HCT116 (cell line): ENCODE measurements around the gene ATP6V1G1. TPM values are rescaled to one million over a fixed set of nuclear protein-coding genes. Genes with fewer than 3 reads are reported as not detected.

Source experiments
- ATAC-seq: fragments of 200-7000 bp; cut with Tn5 transposase; 2 replicates; pipeline ENCODE4 v1.9.1; 2020; ENCODE audit warnings: mild to moderate bottlenecking, moderate library complexity
- BruUV-seq: library from RNA; stranded (reverse); fragments of 400-500 nt; replicated peaks from 2 replicates; lab custom pipeline; 2021; lab: Mats Ljungman, UMichigan
- CTCF ChIA-PET: fragments of 300-600 bp; sonication (Branson Sonifier 250); formaldehyde crosslinking; loops from one replicate; lab custom pipeline; 2021; ENCODE audit warnings: antibody characterized with exemption; lab: Charles Lee
- POLR2A ChIA-PET: fragments of 300-600, 350-600 bp; sonication (Branson Sonifier 250); formaldehyde crosslinking; loops from one replicate; lab custom pipeline; 2021; ENCODE audit warnings: antibody characterized with exemption; lab: Charles Lee
- RAD21 ChIA-PET, 2 experiments: fragments of 300-600 bp; sonication (Branson Sonifier 250); formaldehyde crosslinking; loops; one replicate each; lab custom pipeline; 2023; ENCODE audit warnings: low total read pairs in 2 of 2; ENCODE audit not compliant: uncharacterized antibody in 2 of 2, unreplicated experiment in 2 of 2, low non-redundant PET in 1 of 2; lab: Charles Lee
- DNase-seq: peaks from one replicate; pipeline ENCODE4 v3.0.0-alpha.2; 2010; ENCODE audit warnings: low read depth, low spot score
- H2AFZ ChIP-seq: fragments of 200-600 bp; shearing (Covaris generic), sonication (generic); 2 replicates; pipeline ENCODE4 v1.6.1; 2017; ENCODE audit warnings: low read depth, mixed run types, mixed read lengths, antibody characterized with exemption, low read length; ENCODE audit not compliant: poor library complexity, severe bottlenecking
- H3K27ac ChIP-seq: 2 replicates; pipeline ENCODE4 v1.5.1; 2012; ENCODE audit warnings: low read depth, low read length
- H3K27me3 ChIP-seq: fragments of 200-600 bp; sonication (generic); 2 replicates; pipeline ENCODE4 v1.6.1; 2016; ENCODE audit warnings: mixed run types, low read length, mixed read lengths; ENCODE audit not compliant: insufficient read depth
- H3K36me3 ChIP-seq, 2 experiments: fragments of 200-500 bp in 1 of 2; fragments of 200-600 bp in 1 of 2; sonication (Bioruptor generic) in 1 of 2; sonication (generic) in 1 of 2; 2 replicates each; pipeline versions ENCODE4 v1.5.1 to v1.6.1; 2014 to 2016; ENCODE audit warnings: low read length in 2 of 2, inconsistent platforms in 1 of 2, mixed read lengths in 1 of 2, mixed run types in 1 of 2; ENCODE audit not compliant: insufficient read depth in 2 of 2, control insufficient read depth in 1 of 2
- H3K4me1 ChIP-seq, 2 experiments: fragments of 200-600 bp in 1 of 2; sonication (generic) in 1 of 2; 2 replicates each; pipeline versions ENCODE4 v1.5.1 to v1.6.1; 2012 to 2017; ENCODE audit warnings: low read length in 2 of 2, inconsistent platforms in 1 of 2, mild to moderate bottlenecking in 1 of 2, mixed read lengths in 1 of 2, mixed run types in 1 of 2, moderate library complexity in 1 of 2; ENCODE audit not compliant: insufficient read depth in 2 of 2, control insufficient read depth in 1 of 2
- H3K4me2 ChIP-seq: fragments of 200-600 bp; sonication (generic); 2 replicates; pipeline ENCODE4 v1.6.1; 2017; ENCODE audit warnings: mixed run types, low read length, mixed read lengths
- H3K4me3 ChIP-seq, 2 experiments: fragments of 200-600 bp in 1 of 2; sonication (generic) in 1 of 2; replicated peaks in 1 of 2; 2 replicates each; pipeline ENCODE4 v1.5.1; 2011 to 2016; ENCODE audit warnings: low read length in 2 of 2, control low read depth in 1 of 2, low read depth in 1 of 2, mild to moderate bottlenecking in 1 of 2, mixed read lengths in 1 of 2, mixed run types in 1 of 2
- H3K79me2 ChIP-seq: fragments of 200-600 bp; sonication (generic); 2 replicates; pipeline ENCODE4 v1.6.1; 2017; ENCODE audit warnings: mild to moderate bottlenecking, mixed run types, low read length, moderate library complexity, mixed read lengths; ENCODE audit not compliant: insufficient read depth
- H3K9ac ChIP-seq: fragments of 200-600 bp; sonication (generic); 2 replicates; pipeline ENCODE4 v1.6.1; 2016; ENCODE audit warnings: low read length, mixed read lengths
- H3K9me2 ChIP-seq: fragments of 200-600 bp; sonication (generic), shearing (Covaris generic); 2 replicates; pipeline ENCODE4 v1.6.1; 2017; ENCODE audit warnings: mixed run types, mild to moderate bottlenecking, moderate library complexity; ENCODE audit not compliant: insufficient read depth
- H3K9me3 ChIP-seq, 2 experiments: fragments of 200-500 bp in 1 of 2; fragments of 200-600 bp in 1 of 2; sonication (Bioruptor generic) in 1 of 2; sonication (generic) in 1 of 2; 2 replicates each; pipeline ENCODE4 v1.6.1; 2014 to 2017; ENCODE audit warnings: low read length in 2 of 2, mixed read lengths in 2 of 2, inconsistent platforms in 1 of 2, low read depth in 1 of 2, mild to moderate bottlenecking in 1 of 2, mixed run types in 1 of 2, moderate library complexity in 1 of 2; ENCODE audit not compliant: control insufficient read depth in 1 of 2, insufficient read depth in 1 of 2
- H4K20me1 ChIP-seq: fragments of 200-600 bp; sonication (generic), shearing (Covaris generic); 2 replicates; pipeline ENCODE4 v1.6.1; 2017; ENCODE audit warnings: mixed run types, mild to moderate bottlenecking, moderate library complexity; ENCODE audit not compliant: insufficient read depth
- ATF3 ChIP-seq: IDR thresholded peaks from 2 replicates; pipeline ENCODE4 v1.6.1; 2012
- CBX3 ChIP-seq: IDR thresholded peaks from 2 replicates; pipeline ENCODE4 v1.6.1; 2012; ENCODE audit warnings: low read depth
- CTCF ChIP-seq, 3 experiments: fragments of 200-600 bp in 1 of 3; sonication (generic) in 1 of 3; IDR thresholded peaks in 2 of 3; conservative IDR thresholded peaks in 1 of 3; 2 replicates each; pipeline ENCODE4 v1.5.1; 2012 to 2017; ENCODE audit warnings: low read depth in 2 of 3, low read length in 2 of 3, antibody characterized with exemption in 1 of 3, borderline replicate concordance in 1 of 3, control low read depth in 1 of 3, mild to moderate bottlenecking in 1 of 3, mixed read lengths in 1 of 3, mixed run types in 1 of 3, moderate library complexity in 1 of 3; ENCODE audit not compliant: insufficient read depth in 1 of 3
- EGR1 ChIP-seq: IDR thresholded peaks from 2 replicates; pipeline ENCODE4 v1.6.1; 2012; ENCODE audit warnings: low read depth
- EZH2phosphoT487 ChIP-seq: fragments of 200-600 bp; IDR thresholded peaks from 2 replicates; pipeline ENCODE4 v1.6.1; 2018; ENCODE audit warnings: antibody characterized with exemption, borderline replicate concordance
- POLR2A ChIP-seq: IDR thresholded peaks from 2 replicates; pipeline ENCODE4 v1.7.0; 2011; ENCODE audit warnings: borderline replicate concordance; ENCODE audit not compliant: insufficient read depth, insufficient read length; ENCODE audit errors: extremely low read depth
- RAD21 ChIP-seq: IDR thresholded peaks from 2 replicates; pipeline ENCODE4 v1.6.1; 2012; ENCODE audit warnings: low read depth, mild to moderate bottlenecking
- REST ChIP-seq: IDR thresholded peaks from 2 replicates; pipeline ENCODE4 v1.6.1; 2012; ENCODE audit warnings: low read depth
- SRF ChIP-seq: IDR thresholded peaks from 2 replicates; pipeline ENCODE4 v1.6.1; 2012; ENCODE audit warnings: low read depth
- TCF7L2 ChIP-seq: IDR thresholded peaks from 2 replicates; pipeline ENCODE4 v1.7.0; 2011; ENCODE audit warnings: borderline replicate concordance, inconsistent platforms; ENCODE audit not compliant: insufficient read depth, insufficient read length; ENCODE audit errors: extremely low read depth
- YY1 ChIP-seq: IDR thresholded peaks from 2 replicates; pipeline ENCODE4 v1.6.1; 2011; ENCODE audit warnings: low read length, low read depth, moderate library complexity, mild to moderate bottlenecking; ENCODE audit not compliant: insufficient replicate concordance; ENCODE audit errors: extremely low read depth
- ZBTB33 ChIP-seq: IDR thresholded peaks from 2 replicates; pipeline ENCODE4 v1.6.1; 2011; ENCODE audit warnings: mild to moderate bottlenecking, low read length, moderate library complexity; ENCODE audit not compliant: insufficient replicate concordance; ENCODE audit errors: extremely low read depth
- intact Hi-C: fragments of 100-400 bp; cut with micrococcal nuclease; formaldehyde crosslinking; loops from 2 replicates; pipeline ENCODE4 v1.10.0; 2022
- total RNA-seq: library from RNA; stranded (reverse); gene quantifications from one replicate; pipeline ENCODE4 v1.2.1, GENCODE V29; 2021; ENCODE audit not compliant: unreplicated experiment

The ATP6V1G1 gene
- total RNA-seq, 1 experiment from 2014 or later = 72.3 TPM

GRCh38 chr9:114604989-114605388, 17.4 kb downstream of the ATP6V1G1 start:
- no peaks in the 10 kb centered on the region for H3K27me3 ChIP-seq
- TF ChIP-seq CTCF (IDR thresholded peaks at IDR 0.05 in 2 of 3, conservative IDR thresholded peaks at IDR 0.05 in 1 of 3; ENCODE audit: borderline replicate concordance in 1 of 3, insufficient read depth in 1 of 3, low read depth in 2 of 3, low read length in 2 of 3) (no peak), CBX3 (no peak), ZBTB33 (no peak)
- TF ChIP-seq, all 23 proteins: peak for 0
- no peak overlapping the region for H3K9ac ChIP-seq
- H3K4me3 ChIP-seq = no peak overlapping the region
- intact Hi-C loops = no loop called here
- CTCF ChIA-PET = no interaction called here
- POLR2A ChIA-PET = no interaction called here
- H3K27ac ChIP-seq = no peak overlapping the region
- H3K36me3 ChIP-seq = peaks cover 0 to 5% of the 10 kb centered on the region in 2 experiments; a peak in 1 of 4 replicates
- RAD21 ChIA-PET = no interaction called here
- H3K9me2 ChIP-seq = no peaks in the 10 kb centered on the region
- H3K4me2 ChIP-seq = no peak overlapping the region
- DNase-seq (no peak), ATAC-seq (no peak)
- no peaks in the 10 kb centered on the region for H3K9me3 ChIP-seq
- BruUV-seq = no TSS peak
- no peaks in the 10 kb centered on the region for H3K4me1 ChIP-seq
- no peak overlapping the region for H2AFZ ChIP-seq
- no peaks in the 10 kb centered on the region for H4K20me1 ChIP-seq
- H3K79me2 ChIP-seq = no peaks in the 10 kb centered on the region

GRCh38 chr9:114606068-114606467, 18.5 kb downstream of the ATP6V1G1 start:
- no peaks in the 10 kb centered on the region for H3K79me2 ChIP-seq
- no peak overlapping the region for H3K27ac ChIP-seq
- no peaks in the 10 kb centered on the region for H3K9me3 ChIP-seq
- POLR2A ChIA-PET = no interaction called here
- H3K27me3 ChIP-seq = no peaks in the 10 kb centered on the region
- no peaks in the 10 kb centered on the region for H4K20me1 ChIP-seq
- no peaks in the 10 kb centered on the region for H3K9me2 ChIP-seq
- no peak overlapping the region for H3K9ac ChIP-seq
- ATAC-seq (no peak), DNase-seq (no peak)
- H2AFZ ChIP-seq = no peak overlapping the region
- CTCF ChIA-PET = no interaction called here
- RAD21 ChIA-PET = no interaction called here
- H3K4me3 ChIP-seq = no peak overlapping the region
- no TSS peak for BruUV-seq
- H3K36me3 ChIP-seq = no peaks in the 10 kb centered on the region
- H3K4me2 ChIP-seq = no peak overlapping the region
- intact Hi-C loops = no loop called here
- peaks cover 7 to 9% of the 10 kb centered on the region in 2 experiments for H3K4me1 ChIP-seq
- TF ChIP-seq YY1 = no peak
- TF ChIP-seq EGR1 = no peak
- TF ChIP-seq ATF3 = no peak
- no peak for TF ChIP-seq REST
- no peak for TF ChIP-seq TCF7L2
- TF ChIP-seq SRF = no peak
- no peak for TF ChIP-seq EZH2phosphoT487
- no peak for TF ChIP-seq RAD21
- no peak for TF ChIP-seq POLR2A
